GM20000 (cell line): ENCODE results near the gene ANTXR1.

Experiments used
- DNase-seq: peaks from one replicate; pipeline ENCODE4 v3.0.0; 2012; ENCODE audit warnings: low spot score
- CTCF ChIP-seq: IDR thresholded peaks from 2 replicates; pipeline ENCODE4 v1.5.1; 2012; ENCODE audit warnings: mild to moderate bottlenecking, control low read depth; ENCODE audit errors: extremely low read depth, missing control alignments

ANTXR1 gene

DNA sequence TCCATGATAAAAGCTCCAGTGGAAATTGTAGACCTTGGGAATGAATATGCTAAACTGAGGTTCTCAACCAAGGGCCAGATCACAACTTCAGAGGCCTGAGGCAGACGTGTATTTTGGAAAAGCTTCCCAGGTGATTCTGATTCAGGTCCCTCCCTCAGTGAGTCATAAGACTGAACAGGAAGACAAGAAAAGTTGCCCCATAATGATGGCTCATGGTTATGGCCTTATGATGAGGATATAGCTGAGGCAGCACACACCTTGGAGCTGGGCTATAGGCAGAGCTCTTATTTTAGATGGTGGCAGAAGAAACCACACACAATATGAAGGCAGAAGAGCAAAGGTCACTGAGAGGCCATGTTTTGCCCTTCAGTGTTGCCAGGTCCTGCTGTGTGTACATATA lies 9.6 kb downstream of the ANTXR1 start:
- DNase-seq = no peak

DNA sequence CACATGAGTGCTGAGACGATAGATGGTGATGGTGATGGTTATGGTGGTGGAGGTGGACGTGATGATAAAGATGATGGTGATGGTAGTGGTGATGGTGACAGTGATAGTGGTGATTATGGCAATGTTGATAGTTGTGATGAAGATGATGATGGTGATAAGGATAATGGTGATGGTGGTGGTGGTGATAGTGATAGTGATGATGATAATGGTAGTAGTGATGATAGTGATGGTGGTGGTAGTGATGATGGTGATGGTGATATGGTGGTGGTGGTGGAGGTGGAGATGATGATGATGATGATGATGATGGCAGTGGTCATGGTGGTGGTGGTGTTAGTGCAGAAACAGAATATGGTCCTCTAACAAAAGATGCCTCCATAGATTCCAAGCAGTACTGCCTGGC lies 10.3 kb downstream of the ANTXR1 start:
- DNase-seq = no peak
- no peak for TF ChIP-seq CTCF

More for the DNA sequence above, 9.6 kb downstream of the ANTXR1 start:
- no peak for TF ChIP-seq CTCF

DNA sequence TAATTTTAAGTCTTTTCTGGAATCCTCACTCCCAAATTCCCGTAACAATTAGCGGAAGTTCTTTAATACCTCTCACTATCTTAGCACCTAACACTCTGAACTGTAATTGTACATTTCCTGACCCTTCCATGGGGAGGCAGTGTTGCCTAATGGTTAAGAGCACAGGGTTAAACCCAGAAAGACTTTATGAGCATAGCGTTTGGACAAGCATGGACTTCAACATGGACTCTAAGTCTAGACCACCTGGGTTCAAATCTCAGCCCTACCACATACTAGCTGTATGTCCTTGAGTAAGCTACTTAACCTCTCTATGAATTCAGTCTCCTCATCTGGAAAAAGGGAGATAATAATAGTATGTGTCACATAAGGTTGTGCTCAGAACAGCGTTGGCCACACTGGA lies 13.0 kb downstream of the ANTXR1 start:
- peak; percentile 43 for TF ChIP-seq CTCF
- DNase-seq = peak; percentile 52

GRCh38 chr2:69026691-69027459 lies 13.9 kb downstream of the ANTXR1 start:
- no peak for DNase-seq
- TF ChIP-seq CTCF = no peak

- TF ChIP-seq CTCF = no peak
- DNase-seq = no peak
These were observed 17.9 kb downstream of the ANTXR1 start for GRCh38 chr2:69030800-69031428.

- no peak for TF ChIP-seq CTCF
- DNase-seq = no peak
These were observed 18.5 kb downstream of the ANTXR1 start for GRCh38 chr2:69031466-69031865.

DNA sequence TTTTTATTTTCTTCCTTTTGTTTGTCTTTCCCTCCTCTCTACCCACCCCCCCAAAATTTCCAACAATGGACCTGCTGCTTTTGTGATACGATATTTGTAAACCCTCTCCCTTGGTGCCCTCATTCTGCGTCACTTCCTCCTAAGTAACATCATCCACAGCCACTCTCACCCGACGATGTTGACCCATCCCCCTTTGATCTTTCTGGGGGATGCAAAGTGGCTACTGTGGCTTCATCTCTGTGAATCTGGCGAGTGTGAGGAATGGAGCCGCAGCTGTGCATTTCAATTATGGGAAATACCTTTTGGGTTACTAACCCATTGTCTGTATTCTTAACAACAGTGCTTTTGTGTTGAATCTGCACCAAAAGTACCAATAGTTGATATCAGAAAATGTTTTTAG lies 19.4 kb downstream of the ANTXR1 start:
- DNase-seq = no peak
- TF ChIP-seq CTCF = no peak
